Measurements from ENCODE around the gene MUC3A. TPM values are rescaled to one million over a fixed set of nuclear protein-coding genes. Genes with fewer than 3 reads are reported as not detected.

The MUC3A gene
- total and polyA plus RNA-seq, 4 donors = 0.25 to 2.9 (median 0.87) TPM

- Histone ChIP-seq H3K4me3 (ENCODE audit: low read depth in 1 of 3, low read length in 3 of 3) (no peak overlapping the region), H3K4me1 (ENCODE audit: control insufficient read depth in 4 of 4, insufficient read depth in 4 of 4, low read length in 3 of 4) (peaks cover 0 to 3% (median 1%) of the 10 kb centered on the region in 4 donors), H3K27ac (ENCODE audit: low read depth in 1 of 2, low read length in 2 of 2) (no peak overlapping the region), H3K9ac (ENCODE audit: low read depth in 1 of 2, low read length in 2 of 2) (no peak overlapping the region), H3K36me3 (ENCODE audit: control insufficient read depth in 4 of 4, insufficient read depth in 3 of 4, low read depth in 1 of 4, low read length in 3 of 4) (no peaks in the 10 kb centered on the region), H3K9me3 (ENCODE audit: control insufficient read depth in 4 of 4, low read length in 3 of 4) (peaks cover 0 to 2% (median 0%) of the 10 kb centered on the region in 4 donors), H3K27me3 (ENCODE audit: control insufficient read depth in 4 of 4, insufficient read depth in 4 of 4, low read length in 3 of 4) (no peaks in the 10 kb centered on the region)
- 91% methylated on average over 4 of the region's 4 CpGs for WGBS
- no peak for DNase-seq (ENCODE audit: low spot score)
- TF ChIP-seq RXRA (IDR thresholded peaks at IDR 0.05) = no peak
- TF ChIP-seq GABPA (IDR thresholded peaks at IDR 0.05 in 1 of 2, conservative IDR thresholded peaks at IDR 0.05 in 1 of 2) = no peak
- TF ChIP-seq HNF4A (conservative IDR thresholded peaks at IDR 0.05) = no peak
- no peak for TF ChIP-seq NR2F2 (IDR thresholded peaks at IDR 0.05)
These were observed 5.2 kb upstream of the MUC3A start for GRCh38 chr7:100944138-100944537.

GRCh38 chr7:100946111-100946510, 3.2 kb upstream of the MUC3A start:
- Histone ChIP-seq H3K4me3 (ENCODE audit: low read depth in 1 of 3, low read length in 3 of 3) (no peak overlapping the region), H3K9me3 (ENCODE audit: control insufficient read depth in 4 of 4, low read length in 3 of 4) (peaks cover 0 to 2% (median 0%) of the 10 kb centered on the region in 4 donors), H3K27me3 (ENCODE audit: control insufficient read depth in 4 of 4, insufficient read depth in 4 of 4, low read length in 3 of 4) (no peaks in the 10 kb centered on the region), H3K9ac (ENCODE audit: low read depth in 1 of 2, low read length in 2 of 2) (no peak overlapping the region), H3K4me1 (ENCODE audit: control insufficient read depth in 4 of 4, insufficient read depth in 4 of 4, low read length in 3 of 4) (peaks cover 0 to 10% (median 2%) of the 10 kb centered on the region in 4 donors), H3K36me3 (ENCODE audit: control insufficient read depth in 4 of 4, insufficient read depth in 3 of 4, low read depth in 1 of 4, low read length in 3 of 4) (no peaks in the 10 kb centered on the region), H3K27ac (ENCODE audit: low read depth in 1 of 2, low read length in 2 of 2) (no peak overlapping the region)
- TF ChIP-seq TAF1 (conservative IDR thresholded peaks at IDR 0.05) (no peak), SP1 (IDR thresholded peaks at IDR 0.05) (no peak), GABPA (IDR thresholded peaks at IDR 0.05 in 1 of 2, conservative IDR thresholded peaks at IDR 0.05 in 1 of 2) (no peak), NR2F2 (IDR thresholded peaks at IDR 0.05) (no peak), HNF4A (conservative IDR thresholded peaks at IDR 0.05) (no peak), EGR1 (IDR thresholded peaks at IDR 0.05; ENCODE audit: low read depth in 2 of 2) (no peak), RAD21 (IDR thresholded peaks at IDR 0.05) (no peak), RXRA (IDR thresholded peaks at IDR 0.05) (no peak), REST (IDR thresholded peaks at IDR 0.05) (no peak), CTCF (IDR thresholded peaks at IDR 0.05; ENCODE audit: low read depth, low read length, missing input control) (no peak), YY1 (IDR thresholded peaks at IDR 0.05) (no peak), JUND (IDR thresholded peaks at IDR 0.05) (no peak), HNF4G (IDR thresholded peaks at IDR 0.05) (no peak), FOXA2 (IDR thresholded peaks at IDR 0.05) (no peak), FOXA1 (IDR thresholded peaks at IDR 0.05) (no peak)
- TF ChIP-seq, protein P1, sequence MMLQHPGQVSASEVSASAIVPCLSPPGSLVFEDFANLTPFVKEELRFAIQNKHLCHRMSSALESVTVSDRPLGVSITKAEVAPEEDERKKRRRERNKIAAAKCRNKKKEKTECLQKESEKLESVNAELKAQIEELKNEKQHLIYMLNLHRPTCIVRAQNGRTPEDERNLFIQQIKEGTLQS (IDR thresholded peaks at IDR 0.05) = no peak
- TF ChIP-seq, protein P2, sequence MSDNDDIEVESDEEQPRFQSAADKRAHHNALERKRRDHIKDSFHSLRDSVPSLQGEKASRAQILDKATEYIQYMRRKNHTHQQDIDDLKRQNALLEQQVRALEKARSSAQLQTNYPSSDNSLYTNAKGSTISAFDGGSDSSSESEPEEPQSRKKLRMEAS (IDR thresholded peaks at IDR 0.05) = no peak
- TF ChIP-seq, protein P3, sequence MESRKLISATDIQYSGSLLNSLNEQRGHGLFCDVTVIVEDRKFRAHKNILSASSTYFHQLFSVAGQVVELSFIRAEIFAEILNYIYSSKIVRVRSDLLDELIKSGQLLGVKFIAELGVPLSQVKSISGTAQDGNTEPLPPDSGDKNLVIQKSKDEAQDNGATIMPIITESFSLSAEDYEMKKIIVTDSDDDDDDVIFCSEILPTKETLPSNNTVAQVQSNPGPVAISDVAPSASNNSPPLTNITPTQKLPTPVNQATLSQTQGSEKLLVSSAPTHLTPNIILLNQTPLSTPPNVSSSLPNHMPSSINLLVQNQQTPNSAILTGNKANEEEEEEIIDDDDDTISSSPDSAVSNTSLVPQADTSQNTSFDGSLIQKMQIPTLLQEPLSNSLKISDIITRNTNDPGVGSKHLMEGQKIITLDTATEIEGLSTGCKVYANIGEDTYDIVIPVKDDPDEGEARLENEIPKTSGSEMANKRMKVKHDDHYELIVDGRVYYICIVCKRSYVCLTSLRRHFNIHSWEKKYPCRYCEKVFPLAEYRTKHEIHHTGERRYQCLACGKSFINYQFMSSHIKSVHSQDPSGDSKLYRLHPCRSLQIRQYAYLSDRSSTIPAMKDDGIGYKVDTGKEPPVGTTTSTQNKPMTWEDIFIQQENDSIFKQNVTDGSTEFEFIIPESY (IDR thresholded peaks at IDR 0.05) = no peak
- DNase-seq (ENCODE audit: low spot score) = no peak
- 89% methylated on average over 4 of the region's 4 CpGs for WGBS
